ENCODE measurements around the gene TRPC5OS.

The TRPC5OS gene

DNA sequence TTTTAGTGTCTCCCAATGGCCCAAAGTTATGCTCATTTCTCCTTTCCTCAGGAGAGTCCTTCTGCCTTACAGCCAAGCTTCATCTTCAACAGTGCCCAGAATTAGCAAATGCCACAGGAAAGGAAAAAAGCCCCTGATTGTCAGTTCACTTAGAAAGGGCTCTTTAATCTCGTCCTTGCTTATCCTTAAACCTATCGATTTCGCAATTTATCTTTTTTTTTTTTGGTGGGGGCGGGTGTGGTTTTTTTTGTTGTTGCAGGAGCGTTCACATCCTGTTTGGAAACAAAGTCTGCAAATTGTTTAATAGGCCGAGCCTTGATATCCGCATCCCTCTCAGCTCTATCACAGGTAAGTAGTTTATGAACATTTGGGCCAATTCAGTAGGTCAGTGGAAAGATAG is 20.2 kb downstream of the TRPC5OS start:
- no peak for DNase-seq (ENCODE audit: low read depth)

GRCh38 chrX:111914398-111915090 is 38.6 kb downstream of the TRPC5OS start:
- DNase-seq (ENCODE audit: low read depth) = no peak

GRCh38 chrX:111917591-111917990 is 41.6 kb downstream of the TRPC5OS start:
- DNase-seq (ENCODE audit: low read depth) = no peak

DNA sequence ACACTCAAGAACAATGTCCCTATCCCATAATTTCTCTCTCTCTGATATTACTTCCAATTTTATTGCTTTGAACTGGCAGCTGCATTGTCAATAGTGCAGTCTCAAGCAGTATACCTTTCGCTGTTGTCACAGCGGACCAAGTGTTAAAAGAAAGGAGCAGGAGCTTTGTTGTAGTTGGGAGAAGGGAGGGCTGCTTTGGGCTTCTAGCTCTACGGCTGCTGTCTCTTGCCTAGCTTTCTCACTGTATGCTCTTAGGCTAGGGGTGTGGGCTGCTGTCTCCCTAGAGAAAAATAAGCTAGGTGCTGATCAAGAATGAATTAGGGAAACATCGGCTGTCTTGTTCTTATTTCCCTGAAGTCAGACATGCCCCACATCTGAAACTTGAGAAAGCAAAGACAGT is 52.5 kb downstream of the TRPC5OS start:
- no peak for DNase-seq (ENCODE audit: low read depth)

All from activated T-cell treated with anti-CD3 and anti-CD28 coated beads for 1 hour (primary cell).